DOHH2 (cell line): ENCODE results near the gene PCLO.

Experiments used
- H3F3A ChIP-seq: fragments of 200-600 bp; sonication (generic), shearing (Covaris generic); 2 replicates; pipeline ENCODE4 v1.6.0; 2016; ENCODE audit warnings: antibody characterized with exemption, mild to moderate bottlenecking; ENCODE audit not compliant: control insufficient read depth, insufficient read depth
- H3K27ac ChIP-seq: fragments of 200-600 bp; sonication (generic); 2 replicates; pipeline ENCODE4 v1.5.1; 2014; ENCODE audit warnings: low read depth, mild to moderate bottlenecking, low read length, moderate library complexity
- H3K27me3 ChIP-seq: fragments of 200-600 bp; sonication (generic); 2 replicates; pipeline ENCODE4 v1.6.1; 2014; ENCODE audit warnings: mild to moderate bottlenecking, low read length, mixed read lengths; ENCODE audit not compliant: control insufficient read depth
- H3K36me3 ChIP-seq: fragments of 200-600 bp; sonication (generic); 2 replicates; pipeline ENCODE4 v1.6.1; 2014; ENCODE audit warnings: mild to moderate bottlenecking, low read length, moderate library complexity, mixed read lengths; ENCODE audit not compliant: control insufficient read depth
- H3K4me1 ChIP-seq: fragments of 200-600 bp; sonication (generic); 2 replicates; pipeline ENCODE4 v1.6.1; 2014; ENCODE audit warnings: mild to moderate bottlenecking, low read length, mixed read lengths; ENCODE audit not compliant: control insufficient read depth
- H3K4me2 ChIP-seq: fragments of 200-600 bp; sonication (generic); 2 replicates; pipeline ENCODE4 v1.6.0; 2014; ENCODE audit warnings: mild to moderate bottlenecking, low read length, moderate library complexity
- H3K4me3 ChIP-seq: fragments of 200-600 bp; sonication (generic); 2 replicates; pipeline ENCODE4 v1.5.1; 2014; ENCODE audit warnings: mild to moderate bottlenecking, low read length, mixed read lengths
- H3K79me2 ChIP-seq: fragments of 200-600 bp; sonication (generic); 2 replicates; pipeline ENCODE4 v1.6.1; 2014; ENCODE audit warnings: mild to moderate bottlenecking, low read length, mixed read lengths; ENCODE audit not compliant: control insufficient read depth
- H3K9me2 ChIP-seq: fragments of 200-600 bp; sonication (generic); replicated peaks from 2 replicates; pipeline ENCODE4 v1.6.1; 2014; ENCODE audit warnings: mild to moderate bottlenecking, low read length, mixed read lengths; ENCODE audit not compliant: control insufficient read depth
- H3K9me3 ChIP-seq: fragments of 200-600 bp; sonication (generic); 2 replicates; pipeline ENCODE4 v1.6.1; 2014; ENCODE audit warnings: antibody characterized with exemption, low read length, mixed read lengths; ENCODE audit not compliant: control insufficient read depth, insufficient read depth
- H4K20me1 ChIP-seq: fragments of 200-600 bp; sonication (generic); 2 replicates; pipeline ENCODE4 v1.6.0; 2014; ENCODE audit warnings: low read depth, mild to moderate bottlenecking, antibody characterized with exemption, low read length, moderate library complexity; ENCODE audit not compliant: control insufficient read depth, insufficient read depth
- CTCF ChIP-seq: fragments of 200-600 bp; sonication (generic); IDR thresholded peaks from one replicate; pipeline ENCODE4 v1.5.1; 2014; ENCODE audit warnings: antibody characterized with exemption, mild to moderate bottlenecking, low read depth, low read length; ENCODE audit not compliant: poor library complexity, severe bottlenecking
- EZH2phosphoT487 ChIP-seq: fragments of 200-600 bp; sonication (generic); IDR thresholded peaks from 2 replicates; pipeline ENCODE4 v1.6.1; 2017; ENCODE audit warnings: borderline replicate concordance, mild to moderate bottlenecking, antibody characterized with exemption, low read length, moderate library complexity, mixed read lengths

Gene PCLO

GRCh38 chr7:83156006-83156405 is 6.7 kb downstream of the PCLO start:
- no peaks in the 10 kb centered on the region for H3K27me3 ChIP-seq
- no peak overlapping the region for H3K4me2 ChIP-seq
- no peaks in the 10 kb centered on the region for H3K9me2 ChIP-seq
- H3K4me1 ChIP-seq, result no peaks in the 10 kb centered on the region
- H3K9me3 ChIP-seq, result no peaks in the 10 kb centered on the region
- no peak overlapping the region for H3K4me3 ChIP-seq
- no peak overlapping the region for H3K27ac ChIP-seq
- no peaks in the 10 kb centered on the region for H4K20me1 ChIP-seq
- no peaks in the 10 kb centered on the region for H3F3A ChIP-seq
- no peak for TF ChIP-seq CTCF
- no peak for TF ChIP-seq EZH2phosphoT487
- no peaks in the 10 kb centered on the region for H3K79me2 ChIP-seq
- no peaks in the 10 kb centered on the region for H3K36me3 ChIP-seq

DNA sequence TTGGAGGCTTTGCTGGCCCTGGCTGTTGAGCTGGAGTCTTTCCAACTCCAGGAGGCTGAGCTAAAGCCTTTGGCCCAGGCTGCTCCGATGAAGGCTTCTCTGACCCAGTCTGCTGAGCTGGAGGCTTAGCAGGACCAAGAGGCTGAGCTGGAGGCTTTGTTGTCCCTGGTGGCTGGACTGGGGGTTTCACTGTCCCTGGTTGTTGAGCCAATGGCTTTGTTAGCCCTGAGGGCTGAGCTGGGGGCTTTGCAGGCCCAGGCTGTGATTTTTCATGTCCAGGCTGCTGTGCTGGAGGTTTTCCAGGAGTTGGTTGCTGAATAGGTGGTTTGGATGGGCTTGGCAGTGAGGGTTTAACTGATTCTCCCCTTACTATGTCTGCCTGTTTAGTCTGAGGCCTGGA is 7.3 kb downstream of the PCLO start:
- Histone ChIP-seq H3K9me2 (no peaks in the 10 kb centered on the region), H3K4me1 (no peaks in the 10 kb centered on the region), H3K36me3 (no peaks in the 10 kb centered on the region), H3K27me3 (no peaks in the 10 kb centered on the region), H4K20me1 (no peaks in the 10 kb centered on the region), H3F3A (no peaks in the 10 kb centered on the region), H3K4me2 (no peak overlapping the region), H3K4me3 (no peak overlapping the region), H3K9me3 (no peaks in the 10 kb centered on the region), H3K27ac (no peak overlapping the region), H3K79me2 (no peaks in the 10 kb centered on the region)
- TF ChIP-seq CTCF (no peak), EZH2phosphoT487 (no peak)

GRCh38 chr7:83153419-83153818 is 9.3 kb downstream of the PCLO start:
- no peaks in the 10 kb centered on the region for H3K79me2 ChIP-seq
- no peaks in the 10 kb centered on the region for H3F3A ChIP-seq
- no peaks in the 10 kb centered on the region for H3K36me3 ChIP-seq
- H3K4me2 ChIP-seq, result no peak overlapping the region
- H3K9me3 ChIP-seq, result no peaks in the 10 kb centered on the region
- H3K4me3 ChIP-seq, result no peak overlapping the region
- no peaks in the 10 kb centered on the region for H3K9me2 ChIP-seq
- H3K27me3 ChIP-seq, result no peaks in the 10 kb centered on the region
- TF ChIP-seq CTCF (no peak), EZH2phosphoT487 (no peak)
- H3K4me1 ChIP-seq, result no peaks in the 10 kb centered on the region
- H4K20me1 ChIP-seq, result no peaks in the 10 kb centered on the region
- H3K27ac ChIP-seq, result no peak overlapping the region

DNA sequence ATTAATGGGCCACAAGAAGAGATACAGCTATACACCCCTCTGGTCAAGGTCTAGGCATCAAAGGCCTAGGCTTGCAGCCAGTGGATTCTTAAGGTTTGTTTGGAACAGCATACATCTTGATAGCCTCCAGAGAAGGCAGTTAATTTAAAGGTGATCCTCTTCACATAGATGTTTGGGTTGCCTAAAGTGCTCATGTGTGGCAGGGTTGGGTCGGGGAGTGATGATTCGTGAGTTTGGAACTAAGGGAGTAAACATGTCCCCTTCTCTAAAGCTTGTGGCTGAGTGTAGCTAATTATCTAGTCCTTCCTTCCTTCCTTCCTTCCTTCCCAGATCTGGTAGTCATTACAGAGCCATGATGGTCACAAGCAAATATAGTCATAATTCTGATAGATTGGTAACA is 12.4 kb downstream of the PCLO start:
- no peak for TF ChIP-seq CTCF
- no peak for TF ChIP-seq EZH2phosphoT487
- H3K4me2 ChIP-seq, result no peak overlapping the region

More for the DNA sequence above, 12.4 kb downstream of the PCLO start:
- Histone ChIP-seq H3K27ac (no peak overlapping the region), H4K20me1 (no peaks in the 10 kb centered on the region), H3K9me3 (no peaks in the 10 kb centered on the region), H3K27me3 (no peaks in the 10 kb centered on the region), H3K4me3 (no peak overlapping the region), H3K9me2 (no peaks in the 10 kb centered on the region), H3F3A (no peaks in the 10 kb centered on the region), H3K4me1 (no peaks in the 10 kb centered on the region), H3K79me2 (no peaks in the 10 kb centered on the region), H3K36me3 (no peaks in the 10 kb centered on the region)
